Adrenal gland (tissue), 12 donors: ENCODE measurements around the gene IGFN1. TPM values are rescaled to one million over a fixed set of nuclear protein-coding genes. Genes with fewer than 3 reads are reported as not detected.

ENCODE experiments used
- DNase-seq, 7 donors: peaks; one replicate each; pipeline ENCODE4 v3.0.0-alpha.2; 2019 to 2020
- H3K27ac ChIP-seq, 5 donors: fragments of 200-600 bp; sonication (generic) in 4 of 5; 1 replicate in 3 of 5; 2 replicates in 2 of 5; pipeline versions ENCODE4 v1.5.1 to v1.8.0; 2016 to 2020; ENCODE audit warnings: mild to moderate bottlenecking in 1 of 5
- H3K27me3 ChIP-seq: fragments of 200-600 bp; 2 replicates; pipeline ENCODE4 v1.8.0; 2021
- H3K36me3 ChIP-seq, 2 donors: fragments of 200-600 bp; replicated peaks in 1 of 2; 1 replicate in 1 of 2; 2 replicates in 1 of 2; pipeline versions ENCODE4 v1.5.1 to v1.8.0; 2018 to 2022
- H3K4me1 ChIP-seq, 2 donors: fragments of 200-600 bp; replicated peaks in 1 of 2; 1 replicate in 1 of 2; 2 replicates in 1 of 2; pipeline versions ENCODE4 v1.5.1 to v1.8.0; 2018 to 2021
- H3K4me3 ChIP-seq, 4 donors: fragments of 200-600 bp; sonication (generic) in 3 of 4; one replicate each; pipeline ENCODE4 v1.5.1; 2016 to 2018
- H3K9me3 ChIP-seq, 3 donors: fragments of 200-600 bp; sonication (generic) in 1 of 3; replicated peaks in 1 of 3; 1 replicate in 2 of 3; 2 replicates in 1 of 3; pipeline versions ENCODE4 v1.5.1 to v1.8.0; 2016 to 2021
- POLR2A ChIP-seq, 2 donors: fragments of 450-650 bp; IDR thresholded peaks; one replicate each; pipeline ENCODE4 v1.6.1; 2017; ENCODE audit warnings: antibody characterized with exemption in 2 of 2, mild to moderate bottlenecking in 2 of 2, moderate library complexity in 1 of 2
- WGBS, 4 donors: extraction: QIAGEN DNeasy Blood & Tissue Kit in 2 of 4; methylation state at CpG; one replicate each; pipeline versions ENCODE4 v1.1.5 to v1.1.7; 2013 to 2017; 5-methylcytosine and 5-hydroxymethylcytosine counted together
- intact Hi-C, 2 donors: fragments of 100-400 bp; cut with DNase I; formaldehyde crosslinking; loops; one replicate each; pipeline versions ENCODE4 v1.14.1 to v1.15.0; 2022 to 2023
- polyA plus RNA-seq, 3 donors: library from polyadenylated mRNA; stranded (reverse); fragments of 200-250 nt in 2 of 3; fragments of 350-450 nt in 1 of 3; fragmentation: Illumina TruSeq in 1 of 3; extraction: RNeasy Lipid Tissue Mini Kit (QIAGEN cat#74804) in 1 of 3; gene quantifications; one replicate each; pipeline ENCODE4 v1.2.3, GENCODE V29; 2013 to 2014
- total RNA-seq, 9 donors: library from RNA; depleted of rRNA in 4 of 9; stranded (reverse); fragments of >200 nt in 4 of 9; fragments of 120-200 nt in 1 of 9; fragmentation: NEBNext Ultra II Directional in 1 of 9; extraction: Animal tissue kit (Norgen Biotek cat#: 25700) in 1 of 9; gene quantifications; one replicate each; pipeline versions ENCODE4 v1.1.0 to v1.2.4, GENCODE V29; 2013 to 2023
- TF ChIP-seq, protein P1 (sequence below), 6 experiments: fragments of 450-650 bp in 4 of 6; fragments of 200-600 bp in 2 of 6; sonication (generic) in 1 of 6; IDR thresholded peaks; 1 replicate in 5 of 6; 2 replicates in 1 of 6; pipeline versions ENCODE4 v1.5.1 to v1.8.0; 2016 to 2021; ENCODE audit warnings: antibody characterized with exemption in 6 of 6, mild to moderate bottlenecking in 2 of 6, moderate library complexity in 1 of 6
- donor health status: healthy with polysubstance abuse.
- donor health status: Bipolar disorder and iron deficiency.
- donor health status: DM: yes; HTN: yes; CAD: no.
- donor health status: DM: no; HTN: no; CAD: no.
- donor health status: DM: no; HTN: no; CAD: no.
- donor health status: DM: yes; HTN: yes; CAD: no.

Gene IGFN1
- total and polyA plus RNA-seq, 12 donors = 0.09 to 3.0 (median 0.28) TPM; not detected in 3

DNA sequence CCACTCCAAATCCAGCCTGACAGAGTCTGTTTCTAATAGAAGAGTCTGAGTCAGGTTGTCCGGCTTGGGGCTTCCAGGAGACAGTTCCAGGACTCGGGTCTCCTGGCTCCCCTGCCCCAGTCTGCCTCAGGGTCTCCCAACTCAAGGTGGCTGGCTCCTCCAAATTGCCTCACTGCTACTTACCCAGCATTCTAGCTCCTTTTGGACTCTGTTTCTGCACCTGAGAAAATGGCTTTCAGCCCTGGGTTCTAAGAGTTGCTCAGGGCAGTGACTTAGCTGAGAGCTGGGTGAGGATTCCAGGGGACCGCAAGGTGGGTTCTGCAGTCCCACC is 5.5 kb upstream of the IGFN1 start:
- intact Hi-C loops = loop anchor here in 1 of 2 donors (5.0 to 10.0 kb wide), 2 partner anchors 70 to 98 kb away; partner anchors contain the start of gene CACNA1S
- no peak for DNase-seq
- 17 to 80% (median 48%) methylated on average over 1 to 3 of the region's 3 CpGs for whole genome bisulfite sequencing, 4 donors

DNA sequence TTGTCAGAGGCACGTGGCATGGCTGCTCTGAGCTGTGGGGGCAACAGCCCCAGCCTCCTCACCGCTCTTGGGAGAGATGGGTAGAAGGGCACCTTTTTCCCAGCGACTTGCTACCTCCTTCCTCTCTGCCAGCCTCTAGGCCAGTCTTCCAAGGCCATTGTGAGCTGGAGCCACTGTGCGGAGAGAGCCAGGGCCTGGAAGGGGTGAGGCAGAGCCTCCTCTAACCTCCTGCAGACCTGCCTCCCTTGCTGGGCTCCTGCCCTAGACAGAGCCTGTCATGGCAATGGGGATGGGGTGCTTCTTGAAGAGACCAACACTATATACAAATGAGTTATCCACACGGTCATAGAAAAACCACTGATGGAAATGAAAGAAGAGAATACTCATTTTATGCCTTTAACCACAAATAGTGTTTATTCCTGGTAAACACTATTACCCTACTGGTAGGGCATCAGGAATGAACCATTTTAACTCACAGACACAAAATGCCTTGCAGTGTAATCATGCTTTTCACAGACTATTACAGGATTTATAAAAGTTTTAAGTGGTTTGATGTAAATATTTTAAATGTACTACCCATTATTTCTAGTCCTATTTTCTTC is 5.0 kb upstream of the IGFN1 start:
- TF ChIP-seq, protein P1, sequence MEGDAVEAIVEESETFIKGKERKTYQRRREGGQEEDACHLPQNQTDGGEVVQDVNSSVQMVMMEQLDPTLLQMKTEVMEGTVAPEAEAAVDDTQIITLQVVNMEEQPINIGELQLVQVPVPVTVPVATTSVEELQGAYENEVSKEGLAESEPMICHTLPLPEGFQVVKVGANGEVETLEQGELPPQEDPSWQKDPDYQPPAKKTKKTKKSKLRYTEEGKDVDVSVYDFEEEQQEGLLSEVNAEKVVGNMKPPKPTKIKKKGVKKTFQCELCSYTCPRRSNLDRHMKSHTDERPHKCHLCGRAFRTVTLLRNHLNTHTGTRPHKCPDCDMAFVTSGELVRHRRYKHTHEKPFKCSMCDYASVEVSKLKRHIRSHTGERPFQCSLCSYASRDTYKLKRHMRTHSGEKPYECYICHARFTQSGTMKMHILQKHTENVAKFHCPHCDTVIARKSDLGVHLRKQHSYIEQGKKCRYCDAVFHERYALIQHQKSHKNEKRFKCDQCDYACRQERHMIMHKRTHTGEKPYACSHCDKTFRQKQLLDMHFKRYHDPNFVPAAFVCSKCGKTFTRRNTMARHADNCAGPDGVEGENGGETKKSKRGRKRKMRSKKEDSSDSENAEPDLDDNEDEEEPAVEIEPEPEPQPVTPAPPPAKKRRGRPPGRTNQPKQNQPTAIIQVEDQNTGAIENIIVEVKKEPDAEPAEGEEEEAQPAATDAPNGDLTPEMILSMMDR (IDR thresholded peaks at IDR 0.05) = no peak
- no peak for TF ChIP-seq POLR2A (IDR thresholded peaks at IDR 0.05)
- WGBS, 4 donors = 74 to 87% (median 77%) methylated on average over 1 to 5 of the region's 5 CpGs
- Histone ChIP-seq H3K27ac (no peak overlapping the region), H3K4me1 (peaks cover 0 to 7% of the 10 kb centered on the region in 2 donors), H3K4me3 (no peak overlapping the region), H3K27me3 (no peaks in the 10 kb centered on the region), H3K36me3 (no peaks in the 10 kb centered on the region), H3K9me3 (no peaks in the 10 kb centered on the region)
- peak in 1 of 7 donors; percentile 10 for DNase-seq
- intact Hi-C loops = loop anchor here in 1 of 2 donors (5.0 to 10.0 kb wide), 2 partner anchors 71 to 98 kb away; partner anchors contain the start of gene CACNA1S

More for the DNA sequence above, 5.5 kb upstream of the IGFN1 start:
- Histone ChIP-seq H3K4me3 (no peak overlapping the region), H3K27ac (no peak overlapping the region), H3K27me3 (no peaks in the 10 kb centered on the region), H3K9me3 (no peaks in the 10 kb centered on the region), H3K4me1 (peaks cover 0 to 7% of the 10 kb centered on the region in 2 donors), H3K36me3 (no peaks in the 10 kb centered on the region)
- no peak for TF ChIP-seq POLR2A (IDR thresholded peaks at IDR 0.05)
- TF ChIP-seq, protein P1 (IDR thresholded peaks at IDR 0.05) = peak in 1 of 6 experiments; percentile 7

DNA sequence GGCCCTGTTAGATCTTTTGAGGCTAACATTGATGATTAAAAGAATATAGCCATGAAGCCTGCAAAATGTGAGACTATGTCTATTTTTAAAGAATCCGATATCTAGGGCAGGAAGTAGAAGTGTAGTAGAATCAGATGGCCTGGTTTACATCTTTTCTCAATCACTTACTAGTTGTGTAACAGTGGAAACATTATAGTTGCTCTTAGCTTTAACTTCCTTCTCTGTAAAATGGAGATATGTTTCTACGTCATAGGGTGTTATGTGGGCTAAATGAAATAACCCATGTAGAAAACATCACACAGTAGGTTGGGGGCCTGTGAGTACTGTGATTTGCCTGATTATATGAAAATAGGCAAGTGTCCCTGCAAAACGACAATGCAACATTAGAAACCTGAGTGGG is 4.4 kb upstream of the IGFN1 start:
- Histone ChIP-seq H3K36me3 (no peaks in the 10 kb centered on the region), H3K27me3 (peaks cover 2% of the 10 kb centered on the region), H3K27ac (no peak overlapping the region), H3K9me3 (no peaks in the 10 kb centered on the region), H3K4me1 (peaks cover 0 to 7% of the 10 kb centered on the region in 2 donors), H3K4me3 (no peak overlapping the region)
- DNase-seq = no peak
- intact Hi-C loops = loop anchor here in 1 of 2 donors (5.0 to 10.0 kb wide), 2 partner anchors 71 to 99 kb away; partner anchors contain the start of gene CACNA1S
- WGBS, 4 donors = 78 to 83% (median 80%) methylated on average over 3 of the region's 3 CpGs
- no peak for TF ChIP-seq POLR2A (IDR thresholded peaks at IDR 0.05)
- TF ChIP-seq, protein P1 (IDR thresholded peaks at IDR 0.05) = no peak

DNA sequence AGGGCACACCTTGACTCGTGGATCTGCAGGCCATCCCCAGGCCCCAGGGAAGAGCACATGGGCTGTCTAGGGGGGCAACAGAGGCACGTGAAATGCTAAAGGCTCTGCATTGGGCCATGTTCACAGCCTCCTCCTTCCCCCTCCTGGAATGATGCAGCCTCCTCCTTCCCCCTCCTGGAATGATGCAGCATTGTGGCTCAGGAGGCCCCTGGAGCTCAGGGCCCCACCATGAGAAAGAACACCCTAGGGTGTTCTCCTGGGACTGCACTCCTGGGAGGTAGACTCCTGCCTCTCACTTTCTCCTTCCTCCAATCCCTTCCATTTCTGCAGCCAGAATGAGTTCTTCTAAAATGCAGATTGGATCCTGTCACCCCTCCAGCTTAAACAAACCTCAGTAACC is 1.5 kb upstream of the IGFN1 start:
- WGBS, 4 donors = 58 to 73% (median 68%) methylated on average over 2 of the region's 2 CpGs

More for the DNA sequence above, 1.5 kb upstream of the IGFN1 start:
- no peak overlapping the region for H3K4me3 ChIP-seq
- DNase-seq = no peak
- H3K4me1 ChIP-seq = peaks cover 0 to 7% of the 10 kb centered on the region in 2 donors
- H3K27ac ChIP-seq = no peak overlapping the region
- H3K27me3 ChIP-seq = peaks cover 3% of the 10 kb centered on the region
- no peaks in the 10 kb centered on the region for H3K36me3 ChIP-seq
- H3K9me3 ChIP-seq = no peaks in the 10 kb centered on the region
- intact Hi-C loops = loop anchor here in 1 of 2 donors (5.0 to 10.0 kb wide), 2 partner anchors 74 to 102 kb away; partner anchors contain the start of gene CACNA1S
- TF ChIP-seq, protein P1 (IDR thresholded peaks at IDR 0.05) = no peak
- no peak for TF ChIP-seq POLR2A (IDR thresholded peaks at IDR 0.05)
